ENCODE measurements around the gene CEP89. TPM values are rescaled to one million over a fixed set of nuclear protein-coding genes. Genes with fewer than 3 reads are reported as not detected.

CEP89 gene
- total RNA-seq, 1 experiment from 2014 or later: 21.1 TPM

DNA sequence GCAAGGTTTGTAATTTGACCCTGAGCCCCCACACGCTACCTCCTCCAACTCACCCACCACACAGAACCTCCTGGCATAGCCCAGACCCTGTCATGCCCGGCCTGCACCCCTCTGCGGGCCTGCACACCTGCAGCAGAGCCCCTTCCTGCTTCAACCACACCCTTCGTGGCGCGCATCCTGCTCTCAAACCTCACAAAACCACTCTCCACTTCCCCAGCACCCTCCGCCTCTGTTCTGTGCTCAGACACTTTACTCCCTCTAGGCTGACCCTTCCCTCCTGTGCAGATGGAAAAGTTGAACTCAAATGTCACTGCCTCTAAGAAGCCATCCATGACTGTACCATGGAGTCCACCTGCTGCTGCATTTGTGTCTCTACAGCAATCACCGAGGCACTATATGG, 28.8 kb upstream of the CEP89 start:
- CTCF ChIA-PET: no interaction called here
- Mint-ChIP-seq H3K27me3 (ENCODE audit: low read depth) (no peaks in the 10 kb centered on the region), H3K36me3 (peaks cover 44% of the 10 kb centered on the region), H3K27ac (peak overlapping the region; percentile 69), H3K4me3 (no peak overlapping the region), H3K9me3 (no peaks in the 10 kb centered on the region), H3K4me1 (peaks cover 3% of the 10 kb centered on the region)
- no peak for ATAC-seq
- no peak for DNase-seq (ENCODE audit: low spot score)
- POLR2A ChIA-PET: no interaction called here
- TF ChIP-seq, protein P1, sequence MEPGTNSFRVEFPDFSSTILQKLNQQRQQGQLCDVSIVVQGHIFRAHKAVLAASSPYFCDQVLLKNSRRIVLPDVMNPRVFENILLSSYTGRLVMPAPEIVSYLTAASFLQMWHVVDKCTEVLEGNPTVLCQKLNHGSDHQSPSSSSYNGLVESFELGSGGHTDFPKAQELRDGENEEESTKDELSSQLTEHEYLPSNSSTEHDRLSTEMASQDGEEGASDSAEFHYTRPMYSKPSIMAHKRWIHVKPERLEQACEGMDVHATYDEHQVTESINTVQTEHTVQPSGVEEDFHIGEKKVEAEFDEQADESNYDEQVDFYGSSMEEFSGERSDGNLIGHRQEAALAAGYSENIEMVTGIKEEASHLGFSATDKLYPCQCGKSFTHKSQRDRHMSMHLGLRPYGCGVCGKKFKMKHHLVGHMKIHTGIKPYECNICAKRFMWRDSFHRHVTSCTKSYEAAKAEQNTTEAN (CRISPR knock-in tag; IDR thresholded peaks at IDR 0.05): no peak
- TF ChIP-seq FOXK1 (CRISPR knock-in tag; IDR thresholded peaks at IDR 0.05) (no peak), ESRRA (CRISPR knock-in tag; IDR thresholded peaks at IDR 0.05; ENCODE audit: borderline replicate concordance) (no peak), STAT6 (CRISPR knock-in tag; conservative IDR thresholded peaks at IDR 0.05; ENCODE audit: low read depth) (no peak)

DNA sequence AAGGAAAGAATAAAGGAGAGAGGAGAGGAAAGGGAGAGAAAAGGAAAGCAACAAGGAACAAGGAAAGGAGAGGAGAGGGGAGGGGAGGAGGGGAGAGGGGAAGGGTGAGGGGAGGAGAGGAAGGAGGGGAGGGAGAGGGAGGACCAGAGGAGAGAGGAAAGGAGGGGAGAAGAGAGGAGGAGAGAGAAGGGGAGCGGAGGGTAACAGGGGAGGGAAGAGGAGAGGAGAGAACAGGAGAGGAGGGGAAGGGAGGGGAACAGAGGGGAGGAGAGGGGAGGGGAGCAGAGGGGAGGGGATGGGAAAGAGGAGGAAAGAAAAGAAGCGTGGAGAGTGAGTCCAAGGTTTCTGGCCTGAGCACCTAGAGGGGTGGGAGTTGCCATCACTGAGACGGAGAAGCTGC, 27.0 kb upstream of the CEP89 start:
- no peak for DNase-seq (ENCODE audit: low spot score)
- ATAC-seq: no peak
- H3K27ac Mint-ChIP-seq: no peak overlapping the region
- POLR2A ChIA-PET: no interaction called here
- no peak overlapping the region for H3K4me3 Mint-ChIP-seq
- H3K27me3 Mint-ChIP-seq (ENCODE audit: low read depth): no peaks in the 10 kb centered on the region
- no peaks in the 10 kb centered on the region for H3K4me1 Mint-ChIP-seq
- no peaks in the 10 kb centered on the region for H3K9me3 Mint-ChIP-seq
- TF ChIP-seq ARID4B (CRISPR knock-in tag; IDR thresholded peaks at IDR 0.05; ENCODE audit: borderline replicate concordance) (no peak), TP53 (CRISPR knock-in tag; IDR thresholded peaks at IDR 0.05) (no peak), ZSCAN18 (CRISPR knock-in tag; IDR thresholded peaks at IDR 0.05) (no peak), ZNF232 (CRISPR knock-in tag; IDR thresholded peaks at IDR 0.05) (no peak), ZNF219 (CRISPR knock-in tag; IDR thresholded peaks at IDR 0.05; ENCODE audit: borderline replicate concordance) (no peak), ZNF416 (CRISPR knock-in tag; IDR thresholded peaks at IDR 0.05) (no peak)
- TF ChIP-seq, protein P2, sequence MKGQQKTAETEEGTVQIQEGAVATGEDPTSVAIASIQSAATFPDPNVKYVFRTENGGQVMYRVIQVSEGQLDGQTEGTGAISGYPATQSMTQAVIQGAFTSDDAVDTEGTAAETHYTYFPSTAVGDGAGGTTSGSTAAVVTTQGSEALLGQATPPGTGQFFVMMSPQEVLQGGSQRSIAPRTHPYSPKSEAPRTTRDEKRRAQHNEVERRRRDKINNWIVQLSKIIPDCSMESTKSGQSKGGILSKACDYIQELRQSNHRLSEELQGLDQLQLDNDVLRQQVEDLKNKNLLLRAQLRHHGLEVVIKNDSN (CRISPR knock-in tag; IDR thresholded peaks at IDR 0.05): no peak
- CTCF ChIA-PET: no interaction called here
- H3K36me3 Mint-ChIP-seq: peaks cover 48% of the 10 kb centered on the region
